Osteoblast (primary cell): ENCODE data around the gene USF3. TPM values are rescaled to one million over a fixed set of nuclear protein-coding genes. Genes with fewer than 3 reads are reported as not detected.

Experiments used
- DNase-seq: peaks from one replicate; pipeline ENCODE4 v3.0.0; 2011; ENCODE audit warnings: low spot score, mixed read lengths; ENCODE audit not compliant: insufficient read length; ENCODE audit errors: missing footprints
- H2AFZ ChIP-seq: 2 replicates; pipeline ENCODE4 v1.6.0; 2011; ENCODE audit warnings: mild to moderate bottlenecking, low read length
- H3K27ac ChIP-seq: 2 replicates; pipeline ENCODE4 v1.5.1; 2011; ENCODE audit warnings: mild to moderate bottlenecking, low read depth, low read length, moderate library complexity
- H3K27me3 ChIP-seq: 2 replicates; pipeline ENCODE4 v1.6.0; 2012; ENCODE audit warnings: mild to moderate bottlenecking, control low read depth, inconsistent platforms, low read length, moderate library complexity; ENCODE audit not compliant: insufficient read depth
- H3K36me3 ChIP-seq: 2 replicates; pipeline ENCODE4 v1.5.1; 2011; ENCODE audit warnings: mild to moderate bottlenecking, low read length, control low read depth, moderate library complexity; ENCODE audit not compliant: insufficient read depth
- H3K4me1 ChIP-seq: 2 replicates; pipeline ENCODE4 v1.5.1; 2011; ENCODE audit warnings: mild to moderate bottlenecking, low read length, control low read depth, moderate library complexity; ENCODE audit not compliant: insufficient read depth
- H3K4me2 ChIP-seq: 2 replicates; pipeline ENCODE4 v1.6.0; 2011; ENCODE audit warnings: mild to moderate bottlenecking, low read length; ENCODE audit not compliant: insufficient read depth
- H3K4me3 ChIP-seq: fragments of 200-600 bp; sonication (generic); 3 replicates; pipeline ENCODE4 v1.5.1; 2012; ENCODE audit warnings: mild to moderate bottlenecking, low read length, inconsistent platforms; ENCODE audit not compliant: insufficient read depth
- H3K79me2 ChIP-seq: 2 replicates; pipeline ENCODE4 v1.6.0; 2012; ENCODE audit warnings: mild to moderate bottlenecking, low read length, control low read depth, inconsistent platforms; ENCODE audit not compliant: insufficient read depth
- H3K9me3 ChIP-seq: 2 replicates; pipeline ENCODE4 v1.5.1; 2011; ENCODE audit warnings: low read depth, low read length, control low read depth
- H4K20me1 ChIP-seq: 2 replicates; pipeline ENCODE4 v1.6.0; 2012; ENCODE audit warnings: mild to moderate bottlenecking, low read length, control low read depth; ENCODE audit not compliant: insufficient read depth
- total RNA-seq: library from RNA; depleted of rRNA; stranded (reverse); fragments of >200 nt; gene quantifications from 2 replicates; pipeline ENCODE4 v1.2.3, GENCODE V29; 2012
- TF ChIP-seq, protein P1 (sequence below): IDR thresholded peaks from 2 replicates; pipeline ENCODE4 v1.5.1; 2011; ENCODE audit warnings: mild to moderate bottlenecking, low read depth, low read length, moderate library complexity; ENCODE audit errors: extremely low read depth

The USF3 gene
- total RNA-seq, 1 donor = 10.5 TPM

DNA sequence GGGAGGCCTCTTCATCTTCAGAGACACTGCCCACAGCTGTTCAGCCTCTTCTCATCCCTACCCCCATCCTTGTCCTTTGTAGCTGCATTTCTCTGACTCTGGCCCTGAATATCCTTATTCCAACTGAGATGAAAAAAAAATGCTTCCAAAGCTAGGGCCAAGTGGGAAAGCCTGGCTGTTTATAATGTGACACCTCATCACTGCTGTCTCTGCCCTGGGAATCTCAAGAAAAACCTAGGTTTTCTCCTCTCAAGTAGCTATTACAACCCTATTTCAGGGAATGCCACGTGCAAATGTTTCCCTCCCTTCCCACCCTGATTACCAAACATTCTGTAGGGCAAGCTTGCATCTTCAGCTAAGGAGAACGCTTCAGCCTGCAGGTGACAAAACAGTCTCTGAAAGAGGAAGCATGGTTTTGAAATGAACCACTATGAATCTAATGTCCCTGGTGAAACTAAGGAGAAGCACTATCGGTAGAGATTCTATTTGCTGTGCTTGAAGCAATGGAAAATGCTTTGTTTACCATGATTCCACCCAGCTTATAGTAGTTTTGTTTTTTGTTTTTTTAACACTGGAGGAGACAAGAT lies 65.4 kb downstream of the USF3 start:
- H4K20me1 ChIP-seq = no peaks in the 10 kb centered on the region
- H3K4me2 ChIP-seq = no peak overlapping the region
- DNase-seq = no peak
- peaks cover 11% of the 10 kb centered on the region for H3K27me3 ChIP-seq
- TF ChIP-seq, protein P1, sequence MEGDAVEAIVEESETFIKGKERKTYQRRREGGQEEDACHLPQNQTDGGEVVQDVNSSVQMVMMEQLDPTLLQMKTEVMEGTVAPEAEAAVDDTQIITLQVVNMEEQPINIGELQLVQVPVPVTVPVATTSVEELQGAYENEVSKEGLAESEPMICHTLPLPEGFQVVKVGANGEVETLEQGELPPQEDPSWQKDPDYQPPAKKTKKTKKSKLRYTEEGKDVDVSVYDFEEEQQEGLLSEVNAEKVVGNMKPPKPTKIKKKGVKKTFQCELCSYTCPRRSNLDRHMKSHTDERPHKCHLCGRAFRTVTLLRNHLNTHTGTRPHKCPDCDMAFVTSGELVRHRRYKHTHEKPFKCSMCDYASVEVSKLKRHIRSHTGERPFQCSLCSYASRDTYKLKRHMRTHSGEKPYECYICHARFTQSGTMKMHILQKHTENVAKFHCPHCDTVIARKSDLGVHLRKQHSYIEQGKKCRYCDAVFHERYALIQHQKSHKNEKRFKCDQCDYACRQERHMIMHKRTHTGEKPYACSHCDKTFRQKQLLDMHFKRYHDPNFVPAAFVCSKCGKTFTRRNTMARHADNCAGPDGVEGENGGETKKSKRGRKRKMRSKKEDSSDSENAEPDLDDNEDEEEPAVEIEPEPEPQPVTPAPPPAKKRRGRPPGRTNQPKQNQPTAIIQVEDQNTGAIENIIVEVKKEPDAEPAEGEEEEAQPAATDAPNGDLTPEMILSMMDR = no peak
- peaks cover 6% of the 10 kb centered on the region for H3K4me1 ChIP-seq
- H3K27ac ChIP-seq = no peak overlapping the region
- no peaks in the 10 kb centered on the region for H3K9me3 ChIP-seq
- H3K4me3 ChIP-seq = no peak overlapping the region
- H3K79me2 ChIP-seq = no peaks in the 10 kb centered on the region
- H3K36me3 ChIP-seq = no peaks in the 10 kb centered on the region
- no peak overlapping the region for H2AFZ ChIP-seq

- no peak for DNase-seq
- TF ChIP-seq, protein P1 = no peak
Observed at GRCh38 chr3:113629584-113630421, 66.6 kb downstream of the USF3 start.

GRCh38 chr3:113628788-113629187 lies 67.7 kb downstream of the USF3 start:
- TF ChIP-seq, protein P1 = no peak
- H3K9me3 ChIP-seq = no peaks in the 10 kb centered on the region
- H3K4me2 ChIP-seq = no peak overlapping the region
- H4K20me1 ChIP-seq = no peaks in the 10 kb centered on the region
- H3K4me3 ChIP-seq = no peak overlapping the region
- H3K27me3 ChIP-seq = peaks cover 18% of the 10 kb centered on the region
- H3K79me2 ChIP-seq = no peaks in the 10 kb centered on the region
- no peaks in the 10 kb centered on the region for H3K36me3 ChIP-seq
- H3K4me1 ChIP-seq = peaks cover 6% of the 10 kb centered on the region
- DNase-seq = no peak
- H2AFZ ChIP-seq = no peak overlapping the region
- no peak overlapping the region for H3K27ac ChIP-seq

More at GRCh38 chr3:113629584-113630421, 66.6 kb downstream of the USF3 start:
- H3K4me1 ChIP-seq = peaks cover 6% of the 10 kb centered on the region
- no peak overlapping the region for H3K27ac ChIP-seq
- H4K20me1 ChIP-seq = no peaks in the 10 kb centered on the region
- H3K4me3 ChIP-seq = no peak overlapping the region
- peak overlapping the region; percentile 62 for H2AFZ ChIP-seq
- no peaks in the 10 kb centered on the region for H3K9me3 ChIP-seq
- no peaks in the 10 kb centered on the region for H3K36me3 ChIP-seq
- peak overlapping the region; percentile 39 for H3K4me2 ChIP-seq
- peaks cover 12% of the 10 kb centered on the region for H3K27me3 ChIP-seq
- no peaks in the 10 kb centered on the region for H3K79me2 ChIP-seq

DNA sequence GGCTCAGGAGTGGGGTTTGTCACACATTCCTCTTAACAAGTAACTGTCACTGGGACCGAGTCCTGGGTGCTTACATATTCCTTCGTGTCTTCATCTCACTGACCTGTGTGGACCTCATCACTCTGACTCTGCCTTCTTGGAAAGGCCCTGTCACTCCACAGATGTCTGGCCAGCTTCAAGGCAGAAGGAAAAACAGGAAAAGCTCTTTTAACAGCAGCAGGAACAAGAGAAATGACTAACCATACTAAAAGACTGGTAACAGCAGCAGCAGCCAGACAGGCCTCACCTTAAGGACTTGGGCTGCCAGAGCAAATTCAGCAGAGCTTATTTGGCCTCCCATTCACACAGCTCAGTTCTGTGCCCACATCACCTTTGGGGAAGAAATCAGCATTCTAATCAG lies 68.1 kb downstream of the USF3 start:
- H3K4me3 ChIP-seq = no peak overlapping the region
- H3K27me3 ChIP-seq = peaks cover 22% of the 10 kb centered on the region
- no peaks in the 10 kb centered on the region for H3K9me3 ChIP-seq
- H3K36me3 ChIP-seq = no peaks in the 10 kb centered on the region
- H3K79me2 ChIP-seq = no peaks in the 10 kb centered on the region
- no peak overlapping the region for H3K4me2 ChIP-seq
- H4K20me1 ChIP-seq = no peaks in the 10 kb centered on the region
- peaks cover 6% of the 10 kb centered on the region for H3K4me1 ChIP-seq
- TF ChIP-seq, protein P1 = no peak
- no peak for DNase-seq
- H2AFZ ChIP-seq = no peak overlapping the region
- H3K27ac ChIP-seq = no peak overlapping the region
